AG09309 (cell line): Measurements from ENCODE around the gene MAPK8IP2.
"Not testable (repeated sequence)": the region's sequence is repeated elsewhere in the genome, so short reads cannot be mapped to it uniquely, and the experiment has no call there.

Experiments used
- DNase-seq: peaks from one replicate; pipeline ENCODE4 v3.0.0-alpha.2; 2010; ENCODE audit warnings: low read depth
- H3K4me3 ChIP-seq: 2 replicates; pipeline ENCODE4 v1.5.1; 2011; ENCODE audit warnings: mild to moderate bottlenecking, low read depth, low read length, moderate library complexity; ENCODE audit not compliant: control insufficient read depth
- CTCF ChIP-seq: IDR thresholded peaks from 2 replicates; pipeline ENCODE4 v1.5.1; 2011; ENCODE audit warnings: mild to moderate bottlenecking, low read depth, low read length, inconsistent platforms; ENCODE audit not compliant: insufficient read depth, control insufficient read depth; ENCODE audit errors: missing control alignments

The MAPK8IP2 gene

GRCh38 chr22:50604256-50605001, 3.8 kb downstream of the MAPK8IP2 start:
- TF ChIP-seq CTCF: no peak
- H3K4me3 ChIP-seq: no peak overlapping the region
- no peak for DNase-seq

GRCh38 chr22:50605002-50605612, 4.5 kb downstream of the MAPK8IP2 start:
- no peak for TF ChIP-seq CTCF
- DNase-seq: no peak
- H3K4me3 ChIP-seq: no peak overlapping the region

- no peak for DNase-seq
- TF ChIP-seq CTCF: no peak
- no peak overlapping the region for H3K4me3 ChIP-seq
Measured at GRCh38 chr22:50605613-50606074, 5.1 kb downstream of the MAPK8IP2 start.

- no peak for DNase-seq
- peak; percentile 55 for TF ChIP-seq CTCF
- H3K4me3 ChIP-seq: no peak overlapping the region
Measured at GRCh38 chr22:50606165-50606945, 5.8 kb downstream of the MAPK8IP2 start.

GRCh38 chr22:50606946-50607658, 6.5 kb downstream of the MAPK8IP2 start:
- TF ChIP-seq CTCF: no peak
- H3K4me3 ChIP-seq: no peak overlapping the region
- DNase-seq: no peak

GRCh38 chr22:50607659-50608020, 7.0 kb downstream of the MAPK8IP2 start:
- DNase-seq: no peak
- no peak overlapping the region for H3K4me3 ChIP-seq
- TF ChIP-seq CTCF: no peak

- not testable (repeated sequence) for H3K4me3 ChIP-seq, DNase-seq
Measured at GRCh38 chr22:50608058-50608840, 7.7 kb downstream of the MAPK8IP2 start.
